Measurements from ENCODE around the gene EXOC3L4.

The EXOC3L4 gene

DNA sequence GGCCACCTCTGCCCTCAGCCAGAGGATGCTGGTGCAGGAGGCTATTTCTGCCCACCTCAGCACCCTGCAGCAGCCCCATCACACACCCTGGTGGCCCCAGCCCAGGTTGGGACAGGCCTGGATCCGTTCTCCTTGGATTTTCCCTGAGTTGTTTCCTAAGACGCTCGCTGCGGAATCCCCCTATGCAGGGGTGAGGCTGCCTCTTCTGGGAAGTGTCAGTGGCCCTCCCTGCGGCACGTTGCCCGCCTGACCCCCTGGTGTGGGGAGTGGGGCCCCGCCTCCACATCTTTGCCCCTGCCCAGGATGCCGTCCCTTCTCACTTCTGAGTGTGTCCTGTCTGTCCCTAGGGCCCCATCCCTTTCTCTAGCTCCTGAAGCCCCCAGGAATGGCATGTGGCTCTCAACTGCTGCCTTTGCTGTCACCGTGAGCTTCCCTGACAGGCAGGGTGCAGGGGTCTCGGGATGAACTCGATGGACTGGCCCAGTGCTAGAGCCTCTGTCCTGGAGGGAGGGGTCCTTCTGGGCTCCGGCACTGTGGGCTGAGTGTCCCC lies 594 bp upstream of the EXOC3L4 start:
- peak; percentile 15 for DNase-seq (ENCODE audit: low read depth)
- TF ChIP-seq, protein P1, sequence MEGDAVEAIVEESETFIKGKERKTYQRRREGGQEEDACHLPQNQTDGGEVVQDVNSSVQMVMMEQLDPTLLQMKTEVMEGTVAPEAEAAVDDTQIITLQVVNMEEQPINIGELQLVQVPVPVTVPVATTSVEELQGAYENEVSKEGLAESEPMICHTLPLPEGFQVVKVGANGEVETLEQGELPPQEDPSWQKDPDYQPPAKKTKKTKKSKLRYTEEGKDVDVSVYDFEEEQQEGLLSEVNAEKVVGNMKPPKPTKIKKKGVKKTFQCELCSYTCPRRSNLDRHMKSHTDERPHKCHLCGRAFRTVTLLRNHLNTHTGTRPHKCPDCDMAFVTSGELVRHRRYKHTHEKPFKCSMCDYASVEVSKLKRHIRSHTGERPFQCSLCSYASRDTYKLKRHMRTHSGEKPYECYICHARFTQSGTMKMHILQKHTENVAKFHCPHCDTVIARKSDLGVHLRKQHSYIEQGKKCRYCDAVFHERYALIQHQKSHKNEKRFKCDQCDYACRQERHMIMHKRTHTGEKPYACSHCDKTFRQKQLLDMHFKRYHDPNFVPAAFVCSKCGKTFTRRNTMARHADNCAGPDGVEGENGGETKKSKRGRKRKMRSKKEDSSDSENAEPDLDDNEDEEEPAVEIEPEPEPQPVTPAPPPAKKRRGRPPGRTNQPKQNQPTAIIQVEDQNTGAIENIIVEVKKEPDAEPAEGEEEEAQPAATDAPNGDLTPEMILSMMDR (IDR thresholded peaks at IDR 0.05; ENCODE audit: insufficient read depth, low read depth, low read length, missing control alignments), result no peak
- no peak overlapping the region for H3K4me3 ChIP-seq (ENCODE audit: low read length)

DNA sequence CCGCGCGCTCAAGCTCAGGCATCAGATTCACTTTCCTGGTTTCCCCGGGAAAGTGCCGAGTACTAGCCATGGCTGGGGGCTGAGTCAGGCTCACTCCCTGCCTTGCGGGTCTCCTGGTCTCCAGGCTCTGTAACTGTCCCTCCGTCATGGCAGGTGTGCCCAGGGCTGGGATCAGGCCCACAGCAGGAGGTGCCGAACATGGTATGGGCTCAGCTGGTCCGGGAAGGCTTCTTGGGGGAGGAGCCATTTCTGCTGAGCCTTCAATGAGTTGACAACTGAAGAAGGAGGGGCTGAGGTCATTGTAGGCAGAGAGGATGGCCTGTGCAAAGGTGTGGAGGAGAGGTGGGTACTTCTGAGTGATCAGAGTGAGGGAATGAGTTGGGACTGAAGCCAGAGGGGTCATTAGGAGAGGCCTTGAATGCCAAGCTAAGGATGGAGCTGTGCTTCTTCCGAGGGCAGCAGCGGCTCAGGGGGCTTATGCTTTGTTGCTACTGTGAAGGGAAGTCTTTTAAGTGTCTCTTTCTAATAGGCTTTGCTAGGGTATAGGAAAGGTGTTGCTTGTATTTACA lies 769 bp downstream of the EXOC3L4 start:
- TF ChIP-seq, protein P1 (IDR thresholded peaks at IDR 0.05; ENCODE audit: insufficient read depth, low read depth, low read length, missing control alignments), result no peak
- no peak for DNase-seq (ENCODE audit: low read depth)
- H3K4me3 ChIP-seq (ENCODE audit: low read length), result no peak overlapping the region

DNA sequence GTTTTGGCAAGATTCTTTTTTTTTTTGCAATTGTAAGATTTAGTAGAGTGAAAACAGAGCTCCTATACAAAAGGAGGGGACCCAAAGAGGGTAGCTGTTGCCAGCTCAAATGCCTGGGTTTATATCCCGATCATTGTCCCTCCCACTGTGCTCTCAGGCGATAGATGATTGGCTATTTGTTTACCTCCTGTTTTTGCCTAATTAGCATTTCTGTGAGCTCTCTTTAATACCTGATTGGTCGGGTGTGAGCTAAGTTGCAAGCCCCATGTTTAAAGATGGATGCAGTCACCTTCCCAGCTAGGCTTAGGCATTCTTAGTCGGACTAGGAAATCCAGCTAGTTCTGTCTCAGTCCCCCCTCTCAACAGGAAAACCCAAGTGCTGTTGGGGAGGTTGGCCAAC lies 1.9 kb downstream of the EXOC3L4 start:
- TF ChIP-seq, protein P1 (IDR thresholded peaks at IDR 0.05; ENCODE audit: insufficient read depth, low read depth, low read length, missing control alignments), result no peak
- DNase-seq (ENCODE audit: low read depth), result no peak
- H3K4me3 ChIP-seq (ENCODE audit: low read length), result no peak overlapping the region

DNA sequence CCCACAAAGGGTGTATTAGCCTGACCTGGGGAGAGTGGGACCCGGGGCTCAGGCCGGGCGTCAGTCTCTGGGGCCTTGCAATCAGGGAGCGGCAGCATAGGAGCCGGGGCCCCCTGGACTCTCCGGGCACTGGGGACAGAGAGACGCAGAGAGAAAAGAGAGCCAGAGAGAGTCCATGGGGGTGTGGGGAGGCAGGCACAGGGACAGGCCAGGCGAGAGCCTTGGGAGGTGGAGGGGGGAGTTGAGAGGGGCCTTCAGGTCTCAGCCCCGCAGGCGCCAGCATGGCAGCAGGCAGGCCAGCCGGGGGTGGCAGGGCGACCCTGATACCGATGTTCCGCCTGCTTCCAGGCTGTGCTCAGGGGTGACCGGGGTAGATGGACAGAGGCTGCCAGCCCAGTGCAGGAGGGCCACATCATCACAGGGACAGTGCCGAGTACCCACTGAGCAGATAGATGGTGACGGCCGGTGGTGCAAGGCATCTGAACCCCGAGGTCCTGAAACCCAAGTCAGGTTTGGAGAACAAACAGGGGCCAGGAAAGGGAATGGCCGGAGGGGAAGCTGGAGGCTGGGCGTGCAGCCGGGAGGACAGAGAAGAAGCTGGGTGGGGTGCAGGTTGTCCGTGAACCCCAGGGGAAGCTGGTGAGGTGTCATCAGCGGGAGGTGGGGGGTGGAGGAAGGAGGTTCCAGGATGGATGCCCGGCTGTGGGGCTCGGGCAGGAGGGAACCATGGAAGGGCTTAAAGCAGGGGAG lies 2.9 kb downstream of the EXOC3L4 start:
- no peak overlapping the region for H3K4me3 ChIP-seq (ENCODE audit: low read length)
- no peak for DNase-seq (ENCODE audit: low read depth)
- TF ChIP-seq, protein P1 (IDR thresholded peaks at IDR 0.05; ENCODE audit: insufficient read depth, low read depth, low read length, missing control alignments), result no peak

DNA sequence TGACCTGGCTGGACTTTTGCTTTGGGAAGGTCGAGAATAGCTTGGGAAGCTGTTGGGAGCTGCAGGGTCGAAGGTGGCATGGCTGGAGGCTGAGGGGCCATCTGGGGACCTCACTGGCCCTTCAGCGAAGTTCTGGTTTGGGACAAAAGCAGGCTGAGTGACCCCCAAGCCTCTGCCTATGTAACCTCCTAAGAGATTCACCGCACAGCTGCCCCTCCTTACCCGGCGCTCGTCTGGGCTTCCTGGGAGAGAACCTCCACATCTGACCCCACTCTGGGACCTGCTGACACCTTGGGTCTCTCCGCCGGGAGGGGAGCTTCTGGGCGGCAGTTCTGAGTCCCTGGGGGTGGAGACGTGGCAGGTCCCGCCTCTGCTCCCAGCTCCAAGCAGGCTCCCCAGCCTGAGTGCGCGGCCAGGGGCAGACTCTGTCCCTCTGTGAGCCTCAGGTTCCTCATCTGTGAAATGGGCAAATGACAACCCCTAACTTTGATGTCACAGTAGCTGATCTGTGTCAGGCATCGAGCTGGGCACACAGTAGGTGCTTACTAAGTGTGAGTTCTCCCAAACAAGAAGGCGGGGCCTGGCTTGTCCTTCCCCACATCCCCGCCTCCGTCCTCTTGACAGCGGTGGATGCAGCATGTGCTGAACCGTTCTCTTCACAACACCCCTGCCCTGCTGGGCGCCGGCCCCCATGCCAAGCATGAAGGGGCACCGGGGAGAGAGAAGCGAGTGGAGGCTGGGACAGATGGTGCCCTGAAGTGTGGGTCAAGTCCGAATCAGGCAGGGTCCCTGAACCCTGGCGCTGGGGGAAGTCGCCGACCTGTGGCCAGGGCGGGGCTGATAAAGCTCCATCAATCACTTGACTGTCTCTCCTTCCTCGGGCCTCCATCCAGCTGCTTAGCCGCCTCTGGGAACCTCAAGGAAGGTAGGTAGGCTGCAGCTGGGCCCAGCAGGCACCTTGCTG lies 3.8 kb downstream of the EXOC3L4 start:
- H3K4me3 ChIP-seq (ENCODE audit: low read length), result no peak overlapping the region
- DNase-seq (ENCODE audit: low read depth), result no peak
- TF ChIP-seq, protein P1 (IDR thresholded peaks at IDR 0.05; ENCODE audit: insufficient read depth, low read depth, low read length, missing control alignments), result no peak

DNA sequence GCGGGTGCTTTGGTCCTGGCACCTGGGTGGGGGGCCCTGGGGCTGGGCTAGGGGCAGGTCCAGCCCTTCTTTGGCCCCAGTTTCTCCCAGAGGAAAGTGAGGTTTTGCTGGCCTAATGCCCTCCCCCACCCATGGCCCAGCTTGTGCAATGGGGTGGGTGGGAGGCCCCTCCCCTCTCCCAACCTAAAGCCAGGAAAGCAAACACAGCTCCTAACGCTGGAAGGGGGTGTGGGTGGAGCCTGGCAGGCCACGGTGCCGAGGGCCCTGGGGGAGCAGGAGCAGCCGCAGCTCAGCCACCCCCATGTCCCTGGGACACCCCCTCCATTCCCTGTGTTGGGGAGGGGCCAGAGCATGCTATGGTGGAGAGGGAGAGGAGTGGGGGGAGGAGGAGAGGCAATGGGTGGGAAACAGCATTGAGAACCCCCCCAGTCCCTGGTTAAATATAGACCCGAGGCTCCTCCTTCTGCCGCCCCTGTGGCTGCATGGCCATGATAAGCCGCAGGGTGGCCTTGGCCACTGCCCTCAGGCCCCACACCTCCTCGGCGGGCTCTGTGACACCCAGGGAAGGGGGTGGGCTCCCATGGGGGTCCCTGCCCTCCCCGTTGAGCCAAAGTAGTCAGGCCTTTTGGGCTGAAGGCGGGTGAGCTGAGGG lies 4.7 kb downstream of the EXOC3L4 start:
- no peak for DNase-seq (ENCODE audit: low read depth)
- no peak overlapping the region for H3K4me3 ChIP-seq (ENCODE audit: low read length)
- TF ChIP-seq, protein P1 (IDR thresholded peaks at IDR 0.05; ENCODE audit: insufficient read depth, low read depth, low read length, missing control alignments), result no peak
